H1 (cell line): ENCODE data around the gene GRID1. TPM values are rescaled to one million over a fixed set of nuclear protein-coding genes. Genes with fewer than 3 reads are reported as not detected.
"Not testable (repeated sequence)": the region's sequence is repeated elsewhere in the genome, so short reads cannot be mapped to it uniquely, and the experiment has no call there.

Experiments
- CTCF ChIA-PET: fragments of 300-600 bp; sonication (Branson Sonifier 250); formaldehyde crosslinking; loops from one replicate; lab custom pipeline; 2021; ENCODE audit not compliant: partially characterized antibody; lab: Charles Lee
- POLR2A ChIA-PET: fragments of 300-600 bp; sonication (Branson Sonifier 250); formaldehyde crosslinking; loops from one replicate; lab custom pipeline; 2021; ENCODE audit warnings: inconsistent platforms; ENCODE audit not compliant: partially characterized antibody; lab: Charles Lee
- DNase-seq, 2 experiments: peaks; one replicate each; pipeline versions ENCODE4 v3.0.0 to v3.0.0-alpha.2; 2010 to 2022; ENCODE audit warnings: low spot score in 2 of 2, low read depth in 1 of 2, mixed read lengths in 1 of 2
- FAIRE-seq: peaks from 2 replicates; lab custom pipeline; 2011; peaks lifted over from hg19 to GRCh38; lab: Jason Lieb, UNC
- H2AFZ ChIP-seq: 2 replicates; pipeline ENCODE4 v1.8.1; 2012; ENCODE audit warnings: low read length, inconsistent platforms
- H2AK5ac ChIP-seq: 2 replicates; pipeline ENCODE4 v1.6.1; 2013; ENCODE audit warnings: low read depth, low read length
- H2BK120ac ChIP-seq: replicated peaks from 2 replicates; pipeline ENCODE3; 2013; ENCODE audit warnings: low read depth, low read length, inconsistent platforms
- H2BK12ac ChIP-seq: 2 replicates; pipeline ENCODE4 v1.6.1; 2013; ENCODE audit warnings: low read depth, low read length
- H2BK15ac ChIP-seq: 2 replicates; pipeline ENCODE4 v1.6.1; 2013; ENCODE audit warnings: low read length
- H2BK20ac ChIP-seq: 2 replicates; pipeline ENCODE4 v1.6.1; 2013; ENCODE audit warnings: low read length
- H2BK5ac ChIP-seq: 2 replicates; pipeline ENCODE4 v1.6.1; 2013; ENCODE audit warnings: low read depth, low read length
- H3K14ac ChIP-seq: 2 replicates; pipeline ENCODE4 v1.6.1; 2013; ENCODE audit warnings: inconsistent platforms; ENCODE audit not compliant: insufficient read length
- H3K18ac ChIP-seq: 2 replicates; pipeline ENCODE4 v1.6.1; 2013; ENCODE audit warnings: low read length; ENCODE audit errors: extremely low read depth
- H3K23ac ChIP-seq: 2 replicates; pipeline ENCODE4 v1.6.1; 2013; ENCODE audit warnings: inconsistent platforms; ENCODE audit not compliant: insufficient read length
- H3K23me2 ChIP-seq: 2 replicates; pipeline ENCODE4 v1.6.1; 2013; ENCODE audit warnings: low read depth, low read length
- H3K27ac ChIP-seq: 2 replicates; pipeline ENCODE4 v1.6.1; 2011; ENCODE audit warnings: low read depth, low read length, inconsistent platforms
- H3K27me3 ChIP-seq, 4 experiments: replicated peaks in 1 of 4; 1 replicate in 1 of 4; 2 replicates in 3 of 4; pipeline versions ENCODE4 v1.6.1 to v1.8.1; 2011 to 2013; ENCODE audit warnings: low read length in 3 of 4, mild to moderate bottlenecking in 3 of 4, inconsistent platforms in 2 of 4, mixed read lengths in 2 of 4, moderate library complexity in 1 of 4; ENCODE audit not compliant: control insufficient read depth in 3 of 4, insufficient read depth in 3 of 4; ENCODE audit errors: extremely low read depth in 1 of 4
- H3K36me3 ChIP-seq, 4 experiments: 2 replicates each; pipeline versions ENCODE4 v1.6.1 to v1.8.1; 2011 to 2013; ENCODE audit warnings: mild to moderate bottlenecking in 4 of 4, low read length in 3 of 4, moderate library complexity in 2 of 4, control low read depth in 1 of 4, inconsistent platforms in 1 of 4; ENCODE audit not compliant: insufficient read depth in 4 of 4, control insufficient read depth in 2 of 4
- H3K4ac ChIP-seq: replicated peaks from 2 replicates; pipeline ENCODE3; 2013; ENCODE audit warnings: low read length, low read depth, mixed read lengths, inconsistent platforms; ENCODE audit not compliant: insufficient read length
- H3K4me1 ChIP-seq, 4 experiments: replicated peaks in 1 of 4; 1 replicate in 1 of 4; 2 replicates in 3 of 4; pipeline versions ENCODE4 v1.6.1 to v1.8.1; 2011 to 2013; ENCODE audit warnings: low read length in 3 of 4, inconsistent platforms in 2 of 4, mixed read lengths in 1 of 4; ENCODE audit not compliant: insufficient read depth in 4 of 4, control insufficient read depth in 3 of 4
- H3K4me2 ChIP-seq, 2 experiments: 2 replicates each; pipeline versions ENCODE4 v1.6.1 to v1.8.1; 2011 to 2013; ENCODE audit warnings: low read depth in 2 of 2, low read length in 2 of 2, control low read depth in 1 of 2, inconsistent platforms in 1 of 2, mild to moderate bottlenecking in 1 of 2; ENCODE audit not compliant: insufficient read depth in 1 of 2
- H3K4me3 ChIP-seq, 4 experiments: fragments of 200-600, 300-600 bp in 1 of 4; sonication (generic), shearing (Covaris generic), sonication (Bioruptor Twin) in 1 of 4; 2 replicates each; pipeline versions ENCODE4 v1.5.1 to v1.8.1; 2011 to 2016; ENCODE audit warnings: low read length in 4 of 4, low read depth in 3 of 4, control low read depth in 2 of 4, inconsistent platforms in 2 of 4, mild to moderate bottlenecking in 2 of 4, mixed read lengths in 1 of 4, moderate library complexity in 1 of 4; ENCODE audit not compliant: insufficient read depth in 2 of 4; ENCODE audit errors: extremely low read depth in 1 of 4
- H3K56ac ChIP-seq: replicated peaks from 2 replicates; pipeline ENCODE3; 2013; ENCODE audit warnings: low read depth, mild to moderate bottlenecking, mixed read lengths, low read length, inconsistent platforms; ENCODE audit not compliant: insufficient read length
- H3K79me1 ChIP-seq: 2 replicates; pipeline ENCODE4 v1.6.1; 2013; ENCODE audit warnings: low read depth, low read length, control low read depth
- H3K79me2 ChIP-seq, 2 experiments: 2 replicates each; pipeline versions ENCODE4 v1.6.1 to v1.8.1; 2012 to 2013; ENCODE audit warnings: low read length in 2 of 2, mild to moderate bottlenecking in 2 of 2, inconsistent platforms in 1 of 2; ENCODE audit not compliant: insufficient read depth in 2 of 2, control insufficient read depth in 1 of 2
- H3K9ac ChIP-seq, 4 experiments: replicated peaks in 1 of 4; 1 replicate in 1 of 4; 2 replicates in 3 of 4; pipeline versions ENCODE4 v1.6.1 to v1.8.1; 2011 to 2013; ENCODE audit warnings: low read depth in 3 of 4, low read length in 3 of 4, control low read depth in 2 of 4, mild to moderate bottlenecking in 2 of 4, moderate library complexity in 2 of 4, inconsistent platforms in 1 of 4; ENCODE audit errors: extremely low read depth in 1 of 4
- H3K9me3 ChIP-seq, 2 experiments: 2 replicates each; pipeline versions ENCODE4 v1.6.1 to v1.8.1; 2012 to 2013; ENCODE audit warnings: mild to moderate bottlenecking in 2 of 2, moderate library complexity in 2 of 2, control low read depth in 1 of 2, inconsistent platforms in 1 of 2, low read depth in 1 of 2, low read length in 1 of 2, mixed read lengths in 1 of 2; ENCODE audit not compliant: insufficient read depth in 2 of 2
- H4K20me1 ChIP-seq, 2 experiments: replicated peaks in 1 of 2; 2 replicates each; pipeline versions ENCODE3 to v1.8.1; 2011 to 2013; ENCODE audit warnings: inconsistent platforms in 2 of 2, low read length in 2 of 2, mild to moderate bottlenecking in 1 of 2; ENCODE audit not compliant: insufficient read depth in 2 of 2, control insufficient read depth in 1 of 2
- H4K5ac ChIP-seq: 2 replicates; pipeline ENCODE4 v1.6.1; 2013; ENCODE audit warnings: low read length, low read depth, mixed read lengths, inconsistent platforms; ENCODE audit not compliant: insufficient read length
- H4K8ac ChIP-seq: 2 replicates; pipeline ENCODE4 v1.8.0; 2013; ENCODE audit warnings: mild to moderate bottlenecking, moderate library complexity, low read length, inconsistent platforms; ENCODE audit not compliant: insufficient read depth; ENCODE audit errors: extremely low read depth
- H4K91ac ChIP-seq: replicated peaks from 2 replicates; pipeline ENCODE3; 2013; ENCODE audit warnings: low read length, mixed read lengths, inconsistent platforms; ENCODE audit not compliant: insufficient read length
- EGR1 ChIP-seq: IDR thresholded peaks from 2 replicates; pipeline ENCODE4 v1.6.1; 2011; ENCODE audit warnings: low read depth, low read length, borderline replicate concordance
- EP300 ChIP-seq, 2 experiments: IDR thresholded peaks; 1 replicate in 1 of 2; 2 replicates in 1 of 2; pipeline ENCODE4 v1.6.1; 2011 to 2012; ENCODE audit warnings: low read depth in 2 of 2, low read length in 2 of 2, mild to moderate bottlenecking in 2 of 2, borderline replicate concordance in 1 of 2, inconsistent platforms in 1 of 2, moderate library complexity in 1 of 2
- EZH2 ChIP-seq: fragments of 200-600 bp; sonication (generic); IDR thresholded peaks from 2 replicates; pipeline ENCODE4 v1.7.1; 2012; ENCODE audit warnings: low read depth, mild to moderate bottlenecking, moderate library complexity, low read length, inconsistent platforms; ENCODE audit not compliant: severe bottlenecking
- YY1 ChIP-seq: IDR thresholded peaks from 2 replicates; pipeline ENCODE4 v1.6.1; 2011; ENCODE audit warnings: low read depth, mild to moderate bottlenecking, low read length
- WGBS, 2 experiments: shearing (Covaris generic) in 1 of 2; methylation state at CpG; one replicate each; pipeline versions ENCODE4 v1.1.6 to v1.1.7; 2013 to 2015; ENCODE audit warnings: low lambda C conversion rate in 2 of 2, mixed read lengths in 2 of 2, inconsistent platforms in 1 of 2, low coverage in 1 of 2, missing lambda C conversion rate in 1 of 2; ENCODE audit not compliant: insufficient replicate concordance in 2 of 2, insufficient coverage in 1 of 2, insufficient read length in 1 of 2; ENCODE audit errors: extremely low coverage in 1 of 2, missing lambda C conversion rate in 1 of 2; 5-methylcytosine and 5-hydroxymethylcytosine counted together
- polyA plus RNA-seq, 7 experiments: library from polyadenylated mRNA; depleted of rRNA in 3 of 7; stranded (reverse) in 5 of 7; unstranded in 2 of 7; fragments of >200 nt in 5 of 7; fragments of 200-250 nt in 2 of 7; gene quantifications; 1 replicate in 5 of 7; 2 replicates in 1 of 7; 4 replicates in 1 of 7; pipeline versions ENCODE4 v1.2.1 to v1.2.3, GENCODE V29; 2011 to 2013; ENCODE audit warnings: missing spikeins in 2 of 7, mixed read lengths in 2 of 7
- total RNA-seq: library from RNA; stranded (reverse); fragmentation: NEBNext Ultra II Directional; extraction: Animal tissue kit (Norgen Biotek cat#: 25700); gene quantifications from 2 replicates; pipeline ENCODE4 v1.2.1, GENCODE V29; 2021

GRID1 gene
- total and polyA plus RNA-seq, 2 of the 8 experiments (the other 6 are each of a cell fraction or from before 2014, with no cell fraction given) = 0.22 to 0.30 TPM

DNA sequence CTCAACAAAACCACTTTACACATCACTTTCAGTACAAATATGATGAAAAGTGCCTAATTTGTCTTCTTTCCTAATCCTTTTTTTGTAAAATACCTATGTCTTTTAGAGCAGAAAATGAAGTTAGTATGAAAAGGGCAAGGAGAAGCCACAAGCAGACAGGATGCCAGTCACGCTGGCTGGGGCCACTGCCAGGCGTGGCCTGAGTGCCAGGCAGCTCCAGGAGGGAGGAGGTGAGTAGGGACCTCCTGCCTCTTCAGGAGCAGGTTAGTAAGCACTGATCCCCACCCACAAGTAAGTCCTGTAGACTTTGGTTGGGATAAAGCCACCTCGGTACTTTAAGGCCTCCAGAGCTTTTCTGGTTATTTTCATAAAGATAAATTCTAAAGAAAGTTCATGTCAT, 432.0 kb downstream of the GRID1 start (continued):
- TF ChIP-seq EGR1 (no peak), EP300 (IDR thresholded peaks at IDR 0.05; ENCODE audit: borderline replicate concordance in 1 of 2, low read depth in 2 of 2, low read length in 2 of 2) (no peak), YY1 (no peak), EZH2 (no peak)
- TF ChIP-seq, all 59 proteins: peak for 0

DNA sequence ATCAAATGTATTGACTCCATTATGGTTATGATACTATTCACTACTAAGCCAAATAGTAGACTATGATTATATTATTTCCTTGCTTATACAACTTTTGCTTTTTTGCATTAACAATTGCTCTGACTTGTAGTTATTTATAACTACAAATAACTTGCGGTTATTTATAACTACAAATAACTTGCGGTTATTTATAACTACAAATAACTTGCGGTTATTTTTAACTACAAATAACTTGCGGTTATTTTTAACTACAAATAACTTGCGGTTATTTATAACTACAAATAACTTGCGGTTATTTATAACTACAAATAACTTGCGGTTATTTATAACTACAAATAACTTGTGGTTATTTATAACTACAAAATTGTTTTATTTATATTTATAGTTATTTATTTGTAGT, 436.6 kb downstream of the GRID1 start:
- POLR2A ChIA-PET, H2BK12ac ChIP-seq, H2AK5ac ChIP-seq, H2BK20ac ChIP-seq, H3K79me1 ChIP-seq, CTCF ChIA-PET, H4K20me1 ChIP-seq, H2BK5ac ChIP-seq, FAIRE-seq, H3K4me2 ChIP-seq, H3K27me3 ChIP-seq, H2BK15ac ChIP-seq, H3K79me2 ChIP-seq, H3K4me3 ChIP-seq, H3K23ac ChIP-seq, H3K9ac ChIP-seq, H3K4me1 ChIP-seq, H3K4ac ChIP-seq, H4K91ac ChIP-seq, H2AFZ ChIP-seq, H3K27ac ChIP-seq, H2BK120ac ChIP-seq, H3K36me3 ChIP-seq, H4K5ac ChIP-seq, DNase-seq, H3K14ac ChIP-seq, H3K9me3 ChIP-seq, H3K56ac ChIP-seq, H4K8ac ChIP-seq, H3K23me2 ChIP-seq, H3K18ac ChIP-seq: not testable (repeated sequence)
- 96% methylated on average over 7 of the region's 7 CpGs; no CpG with 5 or more reads in 1 of the 2 experiments for WGBS, 2 experiments
